Measurements from ENCODE around the gene NCSTN. TPM values are rescaled to one million over a fixed set of nuclear protein-coding genes. Genes with fewer than 3 reads are reported as not detected.

The NCSTN gene
- total RNA-seq, 1 donor from 2014 or later, result 71.9 TPM

DNA sequence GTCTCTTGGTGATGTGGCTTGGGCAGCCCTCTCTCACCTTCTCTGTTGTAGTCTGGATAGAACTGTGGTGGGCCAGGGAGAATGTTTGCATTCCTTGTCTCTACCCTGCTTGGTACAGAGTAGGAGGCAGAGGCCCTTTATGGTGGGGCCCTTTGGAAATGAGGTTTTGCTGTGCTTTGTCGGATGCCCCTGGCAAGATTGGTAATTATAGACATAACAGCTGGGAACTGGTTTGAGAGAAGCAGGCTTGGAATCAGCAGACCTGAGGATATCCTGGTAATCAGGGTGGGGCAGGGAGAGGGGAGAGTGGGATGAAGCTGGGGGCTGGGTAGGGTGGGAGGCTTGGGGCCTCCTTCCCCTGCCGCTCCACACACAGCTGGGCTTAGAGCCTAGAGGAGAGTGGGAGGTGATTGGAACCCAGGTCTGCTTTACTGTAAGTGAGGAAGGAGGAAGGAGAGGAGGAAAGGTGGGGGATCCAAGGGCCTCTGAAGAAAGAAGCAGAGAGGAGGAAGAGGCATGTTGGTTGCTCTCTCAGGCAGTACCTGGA lies 62.2 kb downstream of the NCSTN start:
- Histone ChIP-seq H3K36me3 (ENCODE audit: control insufficient read depth, insufficient read depth, low read length) (no peaks in the 10 kb centered on the region), H3K4me3 (ENCODE audit: low read depth, low read length) (no peak overlapping the region), H3K27me3 (ENCODE audit: control insufficient read depth, insufficient read depth, low read length) (no peaks in the 10 kb centered on the region)
- no peak for DNase-seq (ENCODE audit: low read depth)
- TF ChIP-seq, protein P1, sequence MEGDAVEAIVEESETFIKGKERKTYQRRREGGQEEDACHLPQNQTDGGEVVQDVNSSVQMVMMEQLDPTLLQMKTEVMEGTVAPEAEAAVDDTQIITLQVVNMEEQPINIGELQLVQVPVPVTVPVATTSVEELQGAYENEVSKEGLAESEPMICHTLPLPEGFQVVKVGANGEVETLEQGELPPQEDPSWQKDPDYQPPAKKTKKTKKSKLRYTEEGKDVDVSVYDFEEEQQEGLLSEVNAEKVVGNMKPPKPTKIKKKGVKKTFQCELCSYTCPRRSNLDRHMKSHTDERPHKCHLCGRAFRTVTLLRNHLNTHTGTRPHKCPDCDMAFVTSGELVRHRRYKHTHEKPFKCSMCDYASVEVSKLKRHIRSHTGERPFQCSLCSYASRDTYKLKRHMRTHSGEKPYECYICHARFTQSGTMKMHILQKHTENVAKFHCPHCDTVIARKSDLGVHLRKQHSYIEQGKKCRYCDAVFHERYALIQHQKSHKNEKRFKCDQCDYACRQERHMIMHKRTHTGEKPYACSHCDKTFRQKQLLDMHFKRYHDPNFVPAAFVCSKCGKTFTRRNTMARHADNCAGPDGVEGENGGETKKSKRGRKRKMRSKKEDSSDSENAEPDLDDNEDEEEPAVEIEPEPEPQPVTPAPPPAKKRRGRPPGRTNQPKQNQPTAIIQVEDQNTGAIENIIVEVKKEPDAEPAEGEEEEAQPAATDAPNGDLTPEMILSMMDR (IDR thresholded peaks at IDR 0.05; ENCODE audit: insufficient read depth, low read length, poor library complexity, severe bottlenecking), result no peak

GRCh38 chr1:160406131-160406968 lies 63.2 kb downstream of the NCSTN start:
- TF ChIP-seq, protein P1 (IDR thresholded peaks at IDR 0.05; ENCODE audit: insufficient read depth, low read length, poor library complexity, severe bottlenecking), result no peak
- Histone ChIP-seq H3K4me3 (ENCODE audit: low read depth, low read length) (no peak overlapping the region), H3K36me3 (ENCODE audit: control insufficient read depth, insufficient read depth, low read length) (no peaks in the 10 kb centered on the region), H3K27me3 (ENCODE audit: control insufficient read depth, insufficient read depth, low read length) (no peaks in the 10 kb centered on the region)
- no peak for DNase-seq (ENCODE audit: low read depth)

DNA sequence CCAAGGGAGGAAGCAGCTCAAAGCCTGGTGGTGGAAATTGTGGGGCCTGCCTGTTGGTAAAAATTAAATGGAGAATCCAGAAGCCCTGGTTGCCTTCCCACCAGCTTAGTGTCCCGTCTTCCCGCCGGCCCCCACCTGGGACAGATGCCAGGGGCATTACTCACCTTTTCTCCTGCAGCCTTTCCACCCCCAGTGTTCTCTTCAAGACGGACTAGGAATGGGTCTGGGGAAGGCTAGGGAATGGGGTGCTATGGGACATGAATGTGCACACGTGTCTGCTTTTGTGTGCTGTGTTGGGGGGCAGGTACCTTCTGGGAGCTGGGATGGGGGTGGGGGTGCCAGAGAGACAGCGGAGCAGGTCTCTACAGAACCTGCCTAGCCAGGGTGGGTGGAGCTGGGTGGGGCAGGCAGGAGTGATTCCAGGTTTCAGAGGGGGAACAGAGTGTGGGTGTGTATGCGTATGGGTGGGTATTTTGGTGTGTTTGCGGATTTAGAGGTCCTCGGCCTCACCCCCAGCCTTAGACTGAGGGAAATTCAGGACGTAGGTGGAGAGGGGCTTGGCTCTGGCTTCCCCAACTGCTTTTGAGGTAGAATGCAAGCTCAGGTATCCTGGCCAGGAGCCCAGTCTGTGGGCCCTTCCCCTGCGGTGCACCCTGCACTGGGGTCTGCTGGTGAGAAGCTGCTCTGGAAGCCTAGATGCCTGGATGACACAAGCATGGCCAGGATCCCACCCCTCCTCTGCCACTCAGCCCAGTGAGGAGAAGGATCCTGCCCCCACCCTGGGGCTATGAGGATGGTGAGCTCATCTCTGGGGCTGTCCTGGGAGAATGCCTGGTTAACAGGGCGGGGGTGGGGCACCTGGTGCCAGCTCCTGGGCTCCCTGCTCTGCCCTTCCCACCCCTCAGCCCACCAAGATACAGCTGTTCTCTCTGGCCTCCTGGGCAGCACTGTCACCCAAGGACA lies 64.9 kb downstream of the NCSTN start:
- TF ChIP-seq, protein P1 (IDR thresholded peaks at IDR 0.05; ENCODE audit: insufficient read depth, low read length, poor library complexity, severe bottlenecking), result no peak
- H3K4me3 ChIP-seq (ENCODE audit: low read depth, low read length), result no peak overlapping the region

More for the DNA sequence above, 64.9 kb downstream of the NCSTN start:
- Histone ChIP-seq H3K27me3 (ENCODE audit: control insufficient read depth, insufficient read depth, low read length) (no peaks in the 10 kb centered on the region), H3K36me3 (ENCODE audit: control insufficient read depth, insufficient read depth, low read length) (no peaks in the 10 kb centered on the region)
- DNase-seq (ENCODE audit: low read depth), result no peak

Other genes starting within 250 kb of the NCSTN start
- gene IGSF8, start 244.8 kb upstream of the NCSTN start, total RNA-seq, result 32.9 and 44.3 TPM in 2 replicates
- 0.04 and 0.07 TPM in 2 replicates for gene ATP1A2, start 227.6 kb upstream of the NCSTN start, total RNA-seq
- gene ATP1A4, start 191.8 kb upstream of the NCSTN start, total RNA-seq, result not detected in 2 replicates
- not detected in 2 replicates for gene CASQ1, start 152.8 kb upstream of the NCSTN start, total RNA-seq
- gene PEA15, start 138.0 kb upstream of the NCSTN start, total RNA-seq, result 139 and 147 TPM in 2 replicates
- gene DCAF8, start 80.8 kb upstream of the NCSTN start, total RNA-seq, result 60.5 and 69.4 TPM in 2 replicates
- 43.8 and 45.8 TPM in 2 replicates for gene PEX19, start 58.2 kb upstream of the NCSTN start, total RNA-seq
- 130 and 152 TPM in 2 replicates for gene COPA, start 133 bp upstream of the NCSTN start, total RNA-seq
- gene NHLH1, start 23.7 kb downstream of the NCSTN start, total RNA-seq, result 0.08 TPM in 1 of 2 replicates, not detected in the other
- gene VANGL2, start 57.2 kb downstream of the NCSTN start, total RNA-seq, result 17.0 and 18.2 TPM in 2 replicates
- not detected in 2 replicates for gene SLAMF6, start 179.9 kb downstream of the NCSTN start, total RNA-seq
- gene CD84, start 236.1 kb downstream of the NCSTN start, total RNA-seq, result not detected in 2 replicates

Measured in kidney epithelial cell (primary cell).